HepG2 (cell line): ENCODE measurements around the gene HTR1D. TPM values are rescaled to one million over a fixed set of nuclear protein-coding genes. Genes with fewer than 3 reads are reported as not detected.
A peak's percentile ranks its signal among the peaks of the same experiment; 100 is the strongest.

Experiments
- GPN1 ChIP-seq: sonication (generic); formaldehyde crosslinking; IDR thresholded peaks from 2 replicates; pipeline ENCODE4 v1.5.1; 2020; ENCODE audit warnings: missing genetic modification reagents, borderline replicate concordance
- HDAC6 ChIP-seq: fragments of 200-600 bp; sonication (generic); IDR thresholded peaks from 2 replicates; pipeline ENCODE4 v1.7.0; 2017; ENCODE audit warnings: mild to moderate bottlenecking, antibody characterized with exemption, low read length, low read depth
- HMGXB3 ChIP-seq: sonication (generic); formaldehyde crosslinking; IDR thresholded peaks from 2 replicates; pipeline ENCODE4 v1.4.0; 2020; ENCODE audit warnings: missing genetic modification reagents, borderline replicate concordance
- HOXA9 ChIP-seq: sonication (generic); formaldehyde crosslinking; IDR thresholded peaks from 2 replicates; pipeline ENCODE4 v1.8.1; 2022; ENCODE audit warnings: missing genetic modification reagents, mild to moderate bottlenecking, moderate library complexity, borderline replicate concordance
- KDM5A ChIP-seq: fragments of 200-600 bp; sonication (generic); IDR thresholded peaks from 2 replicates; pipeline ENCODE4 v1.7.0; 2018; ENCODE audit warnings: antibody characterized with exemption, mild to moderate bottlenecking, low read length, borderline replicate concordance
- KLF11 ChIP-seq: IDR thresholded peaks from 2 replicates; pipeline ENCODE4 v1.6.1; 2016; ENCODE audit warnings: missing compliant biosample characterization
- WIZ ChIP-seq: sonication (generic); formaldehyde crosslinking; IDR thresholded peaks from 2 replicates; pipeline ENCODE4 v1.5.1; 2020; ENCODE audit warnings: mild to moderate bottlenecking, missing genetic modification reagents
- ZNF17 ChIP-seq: sonication (generic); formaldehyde crosslinking; IDR thresholded peaks from 2 replicates; pipeline ENCODE4 v1.5.0; 2020; ENCODE audit warnings: mild to moderate bottlenecking, missing genetic modification reagents
- ZNF3 ChIP-seq: IDR thresholded peaks from 2 replicates; pipeline ENCODE4 v1.7.0; 2017; ENCODE audit warnings: inconsistent platforms
- ZNF749 ChIP-seq: sonication (generic); formaldehyde crosslinking; IDR thresholded peaks from 2 replicates; pipeline ENCODE4 v1.8.0; 2022; ENCODE audit warnings: mild to moderate bottlenecking, missing genetic modification reagents, moderate library complexity, borderline replicate concordance
- ZNF83 ChIP-seq: sonication (generic); formaldehyde crosslinking; IDR thresholded peaks from 2 replicates; pipeline ENCODE4 v1.4.0; 2020; ENCODE audit warnings: missing genetic modification reagents, mild to moderate bottlenecking, borderline replicate concordance
- ZNF841 ChIP-seq: sonication (generic); formaldehyde crosslinking; IDR thresholded peaks from 2 replicates; pipeline ENCODE4 v1.8.1; 2023; ENCODE audit warnings: missing genetic modification reagents, borderline replicate concordance
- ZSCAN12 ChIP-seq: sonication (generic); formaldehyde crosslinking; IDR thresholded peaks from 2 replicates; pipeline ENCODE4 v1.9.0; 2021; ENCODE audit warnings: mild to moderate bottlenecking, missing genetic modification reagents
- ZXDC ChIP-seq: sonication (generic); formaldehyde crosslinking; IDR thresholded peaks from 2 replicates; pipeline ENCODE4 v1.5.0; 2020; ENCODE audit warnings: mild to moderate bottlenecking, missing genetic modification reagents
- polyA plus RNA-seq, 8 experiments: library from polyadenylated mRNA; depleted of rRNA in 3 of 8; stranded (reverse) in 7 of 8; unstranded in 1 of 8; fragments of >200 nt; fragmentation: Illumina TruSeq in 4 of 8; extraction: Trizol in 4 of 8; gene quantifications; 2 replicates each; pipeline versions ENCODE4 v1.2.1 to v1.2.3, GENCODE V29; 2011 to 2016; ENCODE audit warnings: low read depth in 4 of 8, missing spikeins in 1 of 8, mixed read lengths in 1 of 8; ENCODE audit not compliant: insufficient read depth in 1 of 8
- total RNA-seq, 5 experiments: library from RNA; depleted of rRNA; stranded (reverse); fragments of >200 nt; fragmentation: Illumina TruSeq; extraction: Trizol; gene quantifications; 2 replicates each; pipeline ENCODE4 v1.2.3, GENCODE V29; 2016; ENCODE audit warnings: low read depth in 1 of 5
- TF ChIP-seq, protein P1 (sequence below): sonication (generic); formaldehyde crosslinking; IDR thresholded peaks from 2 replicates; pipeline ENCODE4 v1.4.0; 2020; ENCODE audit warnings: mild to moderate bottlenecking, missing genetic modification reagents, borderline replicate concordance
- TF ChIP-seq, protein P2 (sequence below): sonication (generic); formaldehyde crosslinking; IDR thresholded peaks from 2 replicates; pipeline ENCODE4 v1.4.0; 2020; ENCODE audit warnings: missing genetic modification reagents, mild to moderate bottlenecking, borderline replicate concordance
- TF ChIP-seq, protein P3 (sequence below): sonication (generic); formaldehyde crosslinking; IDR thresholded peaks from 2 replicates; pipeline ENCODE4 v1.8.1; 2023; ENCODE audit warnings: mild to moderate bottlenecking, inconsistent platforms, moderate library complexity, missing genetic modification reagents, borderline replicate concordance

Gene HTR1D
- total and polyA plus RNA-seq, 2 of the 13 experiments (the other 11 are each of a cell fraction or from before 2014, with no cell fraction given): 0.04 to 0.07 TPM

DNA sequence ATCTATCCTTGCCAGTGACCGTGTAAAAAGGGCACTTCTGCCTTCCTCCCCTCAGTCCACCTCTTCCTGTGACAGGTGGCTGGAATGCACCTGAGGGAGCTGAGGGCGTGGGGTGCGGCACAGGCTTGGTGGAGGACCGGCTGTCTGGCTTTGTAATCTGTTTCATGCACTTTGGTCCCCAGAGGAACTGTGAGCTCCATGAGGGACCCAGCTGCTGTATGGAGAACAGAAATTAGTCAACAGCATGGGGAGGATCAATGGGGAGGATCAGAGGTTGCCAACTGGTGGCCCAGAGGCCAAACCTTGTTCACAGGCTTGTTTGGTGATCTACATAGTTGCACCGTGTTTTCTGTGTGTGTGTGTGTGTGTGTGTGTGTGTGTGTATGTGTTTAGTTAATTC lies 29.7 kb downstream of the HTR1D start (continued):
- TF ChIP-seq ZNF841 (CRISPR knock-in tag) (no peak), ZXDC (CRISPR knock-in tag) (no peak), ZSCAN12 (CRISPR knock-in tag) (no peak), KLF11 (no peak), ZNF3 (CRISPR knock-in tag) (peak; percentile 72; the same call in 1 of the 2 replicates), KDM5A (no peak), HMGXB3 (CRISPR knock-in tag) (no peak; the same call in 1 of the 2 replicates), GPN1 (CRISPR knock-in tag) (no peak), ZNF749 (CRISPR knock-in tag) (no peak), HOXA9 (CRISPR knock-in tag) (no peak), ZNF83 (no peak), ZNF17 (CRISPR knock-in tag) (no peak), WIZ (CRISPR knock-in tag) (no peak), HDAC6 (no peak)
- TF ChIP-seq, protein P1, sequence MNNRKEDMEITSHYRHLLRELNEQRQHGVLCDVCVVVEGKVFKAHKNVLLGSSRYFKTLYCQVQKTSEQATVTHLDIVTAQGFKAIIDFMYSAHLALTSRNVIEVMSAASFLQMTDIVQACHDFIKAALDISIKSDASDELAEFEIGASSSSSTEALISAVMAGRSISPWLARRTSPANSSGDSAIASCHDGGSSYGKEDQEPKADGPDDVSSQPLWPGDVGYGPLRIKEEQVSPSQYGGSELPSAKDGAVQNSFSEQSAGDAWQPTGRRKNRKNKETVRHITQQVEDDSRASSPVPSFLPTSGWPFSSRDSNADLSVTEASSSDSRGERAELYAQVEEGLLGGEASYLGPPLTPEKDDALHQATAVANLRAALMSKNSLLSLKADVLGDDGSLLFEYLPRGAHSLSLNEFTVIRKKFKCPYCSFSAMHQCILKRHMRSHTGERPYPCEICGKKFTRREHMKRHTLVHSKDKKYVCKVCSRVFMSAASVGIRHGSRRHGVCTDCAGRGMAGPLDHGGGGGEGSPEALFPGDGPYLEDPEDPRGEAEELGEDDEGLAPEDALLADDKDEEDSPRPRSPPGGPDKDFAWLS (CRISPR knock-in tag): no peak
- TF ChIP-seq, protein P2, sequence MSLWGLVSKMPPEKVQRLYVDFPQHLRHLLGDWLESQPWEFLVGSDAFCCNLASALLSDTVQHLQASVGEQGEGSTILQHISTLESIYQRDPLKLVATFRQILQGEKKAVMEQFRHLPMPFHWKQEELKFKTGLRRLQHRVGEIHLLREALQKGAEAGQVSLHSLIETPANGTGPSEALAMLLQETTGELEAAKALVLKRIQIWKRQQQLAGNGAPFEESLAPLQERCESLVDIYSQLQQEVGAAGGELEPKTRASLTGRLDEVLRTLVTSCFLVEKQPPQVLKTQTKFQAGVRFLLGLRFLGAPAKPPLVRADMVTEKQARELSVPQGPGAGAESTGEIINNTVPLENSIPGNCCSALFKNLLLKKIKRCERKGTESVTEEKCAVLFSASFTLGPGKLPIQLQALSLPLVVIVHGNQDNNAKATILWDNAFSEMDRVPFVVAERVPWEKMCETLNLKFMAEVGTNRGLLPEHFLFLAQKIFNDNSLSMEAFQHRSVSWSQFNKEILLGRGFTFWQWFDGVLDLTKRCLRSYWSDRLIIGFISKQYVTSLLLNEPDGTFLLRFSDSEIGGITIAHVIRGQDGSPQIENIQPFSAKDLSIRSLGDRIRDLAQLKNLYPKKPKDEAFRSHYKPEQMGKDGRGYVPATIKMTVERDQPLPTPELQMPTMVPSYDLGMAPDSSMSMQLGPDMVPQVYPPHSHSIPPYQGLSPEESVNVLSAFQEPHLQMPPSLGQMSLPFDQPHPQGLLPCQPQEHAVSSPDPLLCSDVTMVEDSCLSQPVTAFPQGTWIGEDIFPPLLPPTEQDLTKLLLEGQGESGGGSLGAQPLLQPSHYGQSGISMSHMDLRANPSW (CRISPR knock-in tag): no peak
- TF ChIP-seq, protein P3, sequence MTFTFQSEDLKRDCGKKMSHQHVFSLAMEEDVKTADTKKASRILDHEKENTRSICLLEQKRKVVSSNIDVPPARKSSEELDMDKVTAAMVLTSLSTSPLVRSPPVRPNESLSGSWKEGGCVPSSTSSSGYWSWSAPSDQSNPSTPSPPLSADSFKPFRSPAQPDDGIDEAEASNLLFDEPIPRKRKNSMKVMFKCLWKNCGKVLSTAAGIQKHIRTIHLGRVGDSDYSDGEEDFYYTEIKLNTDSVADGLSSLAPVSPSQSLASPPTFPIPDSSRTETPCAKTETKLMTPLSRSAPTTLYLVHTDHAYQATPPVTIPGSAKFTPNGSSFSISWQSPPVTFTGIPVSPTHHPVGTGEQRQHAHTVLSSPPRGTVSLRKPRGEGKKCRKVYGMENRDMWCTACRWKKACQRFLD: no peak
